GM13977 (cell line): ENCODE data around the gene ANKS3.
"Not testable (repeated sequence)": the region's sequence is repeated elsewhere in the genome, so short reads cannot be mapped to it uniquely, and the experiment has no call there.

ENCODE experiments used
- DNase-seq: peaks from one replicate; pipeline ENCODE4 v3.0.0; 2012; ENCODE audit warnings: low spot score
- in situ Hi-C: fragments of 300-500 bp; cut with MboI; formaldehyde crosslinking; loops from one replicate; pipeline ENCODE4 v1.12.0; 2022; ENCODE audit warnings: low sequenced_read_pairs, low pct_unique_long_range_greater_than_20kb, mixed read lengths, inconsistent platforms; ENCODE audit not compliant: unreplicated experiment
- TF ChIP-seq, protein P1 (sequence below): IDR thresholded peaks from 2 replicates; pipeline ENCODE4 v1.5.1; 2012; ENCODE audit warnings: mild to moderate bottlenecking, control low read depth; ENCODE audit not compliant: insufficient read depth; ENCODE audit errors: extremely low read depth, missing control alignments

Gene ANKS3

DNA sequence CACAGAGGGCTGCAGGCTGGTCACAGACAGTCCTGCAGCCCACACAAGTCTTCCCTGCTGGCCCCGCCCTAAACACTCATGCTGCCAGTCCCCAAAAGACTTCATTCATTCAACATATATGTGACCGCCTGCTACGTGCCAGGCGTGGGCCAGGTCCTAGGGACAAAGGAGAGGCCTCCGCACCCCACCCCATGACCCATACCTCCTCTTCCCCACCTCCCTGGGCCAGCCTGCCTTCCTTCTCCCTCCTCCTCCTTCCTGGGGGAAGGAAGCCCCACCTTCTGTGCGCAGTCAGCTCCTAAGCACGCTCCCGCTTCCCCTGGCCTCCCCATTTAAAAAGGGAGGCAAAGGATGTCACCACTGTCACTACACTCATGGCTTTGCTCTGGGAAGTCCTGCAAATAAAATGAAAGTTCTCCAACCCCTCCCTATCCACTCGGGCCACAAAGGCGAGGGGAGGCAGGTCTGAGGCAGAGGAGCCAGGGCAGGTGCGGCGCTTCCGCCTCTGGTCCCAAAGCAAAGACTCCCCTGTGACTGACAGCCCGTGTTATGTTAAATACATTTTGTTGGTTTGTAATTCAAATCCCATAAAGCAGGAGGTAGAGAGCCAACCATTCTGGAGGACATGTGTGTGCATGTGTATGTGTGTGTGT is 9.3 kb upstream of the ANKS3 start:
- TF ChIP-seq, protein P1, sequence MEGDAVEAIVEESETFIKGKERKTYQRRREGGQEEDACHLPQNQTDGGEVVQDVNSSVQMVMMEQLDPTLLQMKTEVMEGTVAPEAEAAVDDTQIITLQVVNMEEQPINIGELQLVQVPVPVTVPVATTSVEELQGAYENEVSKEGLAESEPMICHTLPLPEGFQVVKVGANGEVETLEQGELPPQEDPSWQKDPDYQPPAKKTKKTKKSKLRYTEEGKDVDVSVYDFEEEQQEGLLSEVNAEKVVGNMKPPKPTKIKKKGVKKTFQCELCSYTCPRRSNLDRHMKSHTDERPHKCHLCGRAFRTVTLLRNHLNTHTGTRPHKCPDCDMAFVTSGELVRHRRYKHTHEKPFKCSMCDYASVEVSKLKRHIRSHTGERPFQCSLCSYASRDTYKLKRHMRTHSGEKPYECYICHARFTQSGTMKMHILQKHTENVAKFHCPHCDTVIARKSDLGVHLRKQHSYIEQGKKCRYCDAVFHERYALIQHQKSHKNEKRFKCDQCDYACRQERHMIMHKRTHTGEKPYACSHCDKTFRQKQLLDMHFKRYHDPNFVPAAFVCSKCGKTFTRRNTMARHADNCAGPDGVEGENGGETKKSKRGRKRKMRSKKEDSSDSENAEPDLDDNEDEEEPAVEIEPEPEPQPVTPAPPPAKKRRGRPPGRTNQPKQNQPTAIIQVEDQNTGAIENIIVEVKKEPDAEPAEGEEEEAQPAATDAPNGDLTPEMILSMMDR = no peak
- in situ Hi-C loops = loop anchor here (25.0 kb wide), 1 partner anchor 319 kb away; the partner anchor contains the start of genes ALG1 and C16orf89
- no peak for DNase-seq

DNA sequence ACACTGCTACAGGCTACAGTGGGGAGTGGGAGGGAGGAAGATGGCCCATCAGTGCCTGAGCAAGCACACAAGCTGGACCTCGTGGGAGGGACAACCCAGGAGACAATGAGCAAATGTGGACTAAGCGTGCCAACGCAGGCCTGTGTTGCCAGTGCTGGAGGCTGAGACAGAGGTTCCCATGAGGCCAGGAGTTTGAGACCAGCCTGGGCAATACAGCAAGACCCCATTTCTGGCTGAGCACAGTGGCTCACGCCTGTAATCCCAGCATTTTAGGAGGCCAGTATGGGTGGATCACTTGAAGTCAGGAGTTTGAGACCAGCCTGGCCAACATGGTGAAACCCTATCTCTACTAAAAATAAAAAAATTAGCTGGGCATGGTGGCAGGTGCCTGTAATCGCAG is 4.3 kb upstream of the ANKS3 start:
- DNase-seq = not testable (repeated sequence)
- in situ Hi-C loops = loop anchor here (25.0 kb wide), 1 partner anchor 324 kb away; the partner anchor contains the start of genes ALG1 and C16orf89

DNA sequence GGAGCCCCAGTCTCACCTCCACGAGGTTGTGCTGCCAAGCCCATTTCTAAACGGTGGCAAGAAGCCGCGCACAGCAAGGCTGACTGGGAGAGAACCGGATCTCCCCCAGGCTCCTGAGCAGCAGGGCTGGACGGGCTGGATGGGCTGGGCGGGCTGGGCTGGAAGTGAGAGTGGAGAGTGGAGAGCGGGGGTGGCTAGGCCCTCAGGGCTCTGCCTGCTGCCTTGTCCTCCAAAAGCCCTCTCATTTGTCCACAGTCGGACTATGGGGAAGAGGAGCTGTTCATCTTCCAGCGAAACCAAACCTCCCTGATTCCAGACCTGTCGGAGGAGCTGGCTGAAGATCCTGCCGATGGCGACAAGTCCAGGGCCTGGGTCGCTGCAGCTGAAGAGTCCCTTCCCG is 3.5 kb upstream of the ANKS3 start:
- DNase-seq = no peak
- TF ChIP-seq, protein P1 = no peak
- in situ Hi-C loops = loop anchor here (25.0 kb wide), 1 partner anchor 325 kb away; the partner anchor contains the start of genes ALG1 and C16orf89

DNA sequence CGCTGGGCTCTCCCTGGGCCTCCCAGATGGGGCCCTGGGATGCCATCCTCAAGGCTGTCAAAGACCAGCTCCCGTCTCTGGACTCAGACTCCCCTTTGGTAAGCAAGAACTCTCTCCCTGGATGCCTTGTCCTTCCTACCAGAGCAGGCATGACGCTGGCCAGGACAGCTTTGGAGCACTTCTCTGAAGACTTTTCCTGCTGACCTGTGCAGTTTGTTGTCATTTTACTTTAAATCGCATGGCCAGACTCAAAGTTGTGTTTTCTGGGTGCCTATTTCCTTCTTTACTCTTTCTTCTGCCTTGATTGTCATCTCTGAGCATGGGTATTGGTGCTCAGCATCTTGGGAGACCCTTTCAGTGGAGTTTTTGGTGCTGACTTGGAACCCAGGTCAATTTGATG is 2.5 kb upstream of the ANKS3 start:
- TF ChIP-seq, protein P1 = no peak
- DNase-seq = no peak
- in situ Hi-C loops = loop anchor here (25.0 kb wide), 1 partner anchor 326 kb away; the partner anchor contains the start of genes ALG1 and C16orf89

DNA sequence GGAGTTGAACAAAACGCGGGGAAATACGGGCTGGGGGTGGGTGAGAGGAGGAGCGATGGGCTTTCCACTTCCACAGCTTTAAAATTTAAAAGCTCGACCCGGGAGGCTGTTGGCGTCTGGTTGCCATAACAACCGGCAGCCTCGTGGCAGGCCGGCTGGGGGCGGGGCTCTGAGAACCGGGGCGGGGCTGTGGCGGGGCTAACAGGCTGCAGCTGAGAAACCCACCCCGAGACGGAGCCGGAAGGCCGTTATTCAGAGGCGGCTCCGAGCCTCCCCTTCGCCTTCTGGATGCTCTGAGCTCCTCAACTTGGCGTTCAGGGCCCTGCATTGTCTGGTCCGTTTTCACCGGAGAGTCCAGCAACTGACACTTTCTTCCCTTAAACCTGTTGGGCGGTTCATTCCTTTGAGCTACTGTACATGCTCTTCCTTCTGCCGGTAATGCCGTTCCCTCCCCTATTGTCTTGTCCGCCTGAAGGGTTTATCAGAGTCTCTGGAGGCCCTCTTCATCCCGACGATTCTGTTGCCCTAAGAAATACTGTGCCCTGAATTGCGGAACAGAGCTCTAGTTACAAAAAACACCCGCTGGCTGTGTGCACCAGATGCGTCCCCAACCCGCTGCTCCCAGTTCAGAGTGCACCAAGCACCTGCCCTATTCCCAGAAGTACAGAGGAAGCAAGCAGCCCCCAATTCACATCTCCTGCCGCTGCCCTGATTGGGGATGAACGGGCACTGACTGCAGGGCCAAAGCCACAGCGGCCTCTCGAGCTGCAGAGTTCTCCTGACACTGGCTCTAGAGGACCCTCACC is 862 bp upstream of the ANKS3 start:
- TF ChIP-seq, protein P1 = no peak
- in situ Hi-C loops = loop anchor here (25.0 kb wide), 1 partner anchor 327 kb away; the partner anchor contains the start of genes ALG1 and C16orf89
- DNase-seq = peak; percentile 95

DNA sequence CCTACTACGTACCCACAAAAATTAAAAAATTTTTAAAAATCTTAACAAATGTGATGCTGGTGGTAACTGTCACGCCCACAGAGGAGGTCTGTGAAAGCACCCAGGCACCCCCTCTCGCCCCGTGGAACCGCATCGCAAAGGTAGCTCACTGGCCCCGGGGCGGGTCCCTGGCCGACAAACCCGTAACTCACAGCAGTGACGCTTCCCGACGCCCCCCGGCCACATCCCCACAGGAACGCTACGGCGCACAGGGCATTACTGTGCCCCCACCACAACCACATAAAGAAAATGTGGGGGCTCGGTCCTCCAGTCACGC is 366 bp downstream of the ANKS3 start:
- in situ Hi-C loops = loop anchor here (25.0 kb wide), 1 partner anchor 329 kb away; the partner anchor contains the start of genes ALG1 and C16orf89
- no peak for DNase-seq
- TF ChIP-seq, protein P1 = no peak
